ENCODE results near the gene ADAMTS18. TPM values are rescaled to one million over a fixed set of nuclear protein-coding genes. Genes with fewer than 3 reads are reported as not detected.

Gene ADAMTS18
- total RNA-seq, 1 experiment from 2014 or later: not detected

DNA sequence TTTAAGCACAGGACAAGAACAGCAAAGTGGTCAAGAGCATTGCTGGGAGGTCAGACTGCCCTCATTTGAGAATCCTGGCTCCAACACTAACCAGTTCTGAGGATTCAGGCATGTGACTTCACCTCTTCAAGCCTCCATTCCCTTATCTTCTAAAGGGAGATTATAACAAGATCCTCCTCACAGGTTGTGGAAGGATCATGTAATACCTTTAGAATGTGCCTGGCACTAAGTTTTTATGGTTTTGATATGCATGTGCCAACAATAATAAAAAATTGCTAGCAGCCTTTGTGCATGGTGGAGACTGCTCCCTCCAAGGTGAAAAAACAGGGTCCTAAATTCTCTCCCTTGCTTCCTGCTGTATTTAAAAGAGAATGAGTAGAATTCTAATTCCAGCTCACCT lies 36.0 kb upstream of the ADAMTS18 start:
- Histone ChIP-seq H3K4me2 (ENCODE audit: low read length) (no peak overlapping the region), H3K36me3 (ENCODE audit: low read depth, low read length) (no peaks in the 10 kb centered on the region), H3K79me2 (ENCODE audit: low read length) (no peaks in the 10 kb centered on the region), H4K20me1 (ENCODE audit: low read length) (no peaks in the 10 kb centered on the region), H3K4me1 (ENCODE audit: insufficient read depth, low read length) (no peaks in the 10 kb centered on the region), H3K9ac (ENCODE audit: low read length) (no peak overlapping the region), H2AFZ (ENCODE audit: low read length) (no peak overlapping the region), H3K4me3 (ENCODE audit: low read length) (no peak overlapping the region), H3K27me3 (ENCODE audit: low read length) (no peaks in the 10 kb centered on the region; the same call in 1 of the 2 replicates), H3K27ac (ENCODE audit: low read length) (no peak overlapping the region), H3K9me3 (ENCODE audit: low read length) (no peaks in the 10 kb centered on the region), H3F3A (ENCODE audit: low read length, unreplicated experiment) (no peaks in the 10 kb centered on the region), H3K9me2 (replicated peaks; ENCODE audit: low read length) (no peaks in the 10 kb centered on the region)
- DNase-seq (no peak), ATAC-seq (no peak)
- no TSS peak for BruUV-seq (replicated peaks)
- CTCF ChIA-PET: no interaction called here
- intact Hi-C loops (cut with micrococcal nuclease): no loop called here
- POLR2A ChIA-PET (ENCODE audit: unreplicated experiment): no interaction called here
- TF ChIP-seq EZH2phosphoT487 (IDR thresholded peaks at IDR 0.05; ENCODE audit: borderline replicate concordance, low read length) (no peak), EZH2 (IDR thresholded peaks at IDR 0.05; ENCODE audit: low read length, unreplicated experiment) (no peak)
- TF ChIP-seq, protein P1, sequence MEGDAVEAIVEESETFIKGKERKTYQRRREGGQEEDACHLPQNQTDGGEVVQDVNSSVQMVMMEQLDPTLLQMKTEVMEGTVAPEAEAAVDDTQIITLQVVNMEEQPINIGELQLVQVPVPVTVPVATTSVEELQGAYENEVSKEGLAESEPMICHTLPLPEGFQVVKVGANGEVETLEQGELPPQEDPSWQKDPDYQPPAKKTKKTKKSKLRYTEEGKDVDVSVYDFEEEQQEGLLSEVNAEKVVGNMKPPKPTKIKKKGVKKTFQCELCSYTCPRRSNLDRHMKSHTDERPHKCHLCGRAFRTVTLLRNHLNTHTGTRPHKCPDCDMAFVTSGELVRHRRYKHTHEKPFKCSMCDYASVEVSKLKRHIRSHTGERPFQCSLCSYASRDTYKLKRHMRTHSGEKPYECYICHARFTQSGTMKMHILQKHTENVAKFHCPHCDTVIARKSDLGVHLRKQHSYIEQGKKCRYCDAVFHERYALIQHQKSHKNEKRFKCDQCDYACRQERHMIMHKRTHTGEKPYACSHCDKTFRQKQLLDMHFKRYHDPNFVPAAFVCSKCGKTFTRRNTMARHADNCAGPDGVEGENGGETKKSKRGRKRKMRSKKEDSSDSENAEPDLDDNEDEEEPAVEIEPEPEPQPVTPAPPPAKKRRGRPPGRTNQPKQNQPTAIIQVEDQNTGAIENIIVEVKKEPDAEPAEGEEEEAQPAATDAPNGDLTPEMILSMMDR (conservative IDR thresholded peaks at IDR 0.05; ENCODE audit: low read depth, low read length): no peak

DNA sequence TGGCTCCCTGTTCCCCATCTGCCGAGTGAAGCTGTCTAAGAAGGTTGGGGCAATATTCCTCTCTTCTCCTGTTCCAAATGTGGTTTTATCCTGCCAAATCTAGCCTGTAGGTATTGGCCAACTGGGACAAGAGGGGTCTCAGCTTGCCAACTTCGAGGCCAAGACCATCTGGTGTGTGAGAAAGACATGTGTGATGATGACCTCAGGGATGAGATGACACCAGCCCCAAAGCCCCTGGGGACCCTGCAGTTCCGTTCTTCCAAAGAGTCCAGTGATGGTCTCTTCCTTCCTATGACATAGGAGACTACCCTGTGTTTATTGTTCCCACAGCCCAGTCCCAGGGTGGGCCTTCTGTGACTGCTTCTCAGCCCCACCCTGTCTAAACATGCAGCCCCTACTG lies 34.8 kb upstream of the ADAMTS18 start:
- Histone ChIP-seq H3K27me3 (ENCODE audit: low read length) (no peaks in the 10 kb centered on the region; the same call in none of the 2 replicates), H3K9me3 (ENCODE audit: low read length) (no peaks in the 10 kb centered on the region), H3F3A (ENCODE audit: low read length, unreplicated experiment) (no peaks in the 10 kb centered on the region), H3K4me1 (ENCODE audit: insufficient read depth, low read length) (no peaks in the 10 kb centered on the region), H3K79me2 (ENCODE audit: low read length) (no peaks in the 10 kb centered on the region), H2AFZ (ENCODE audit: low read length) (no peak overlapping the region), H3K4me2 (ENCODE audit: low read length) (no peak overlapping the region), H3K9ac (ENCODE audit: low read length) (no peak overlapping the region), H3K27ac (ENCODE audit: low read length) (no peak overlapping the region), H3K4me3 (ENCODE audit: low read length) (no peak overlapping the region), H3K36me3 (ENCODE audit: low read depth, low read length) (no peaks in the 10 kb centered on the region), H4K20me1 (ENCODE audit: low read length) (no peaks in the 10 kb centered on the region), H3K9me2 (replicated peaks; ENCODE audit: low read length) (no peaks in the 10 kb centered on the region)
- intact Hi-C loops (cut with micrococcal nuclease): no loop called here
- no peak for ATAC-seq
- DNase-seq: no peak
- ChIA-PET POLR2A (ENCODE audit: unreplicated experiment) (no interaction called here), CTCF (no interaction called here)
- TF ChIP-seq, protein P1 (conservative IDR thresholded peaks at IDR 0.05; ENCODE audit: low read depth, low read length): no peak
- TF ChIP-seq EZH2phosphoT487 (IDR thresholded peaks at IDR 0.05; ENCODE audit: borderline replicate concordance, low read length) (no peak), EZH2 (IDR thresholded peaks at IDR 0.05; ENCODE audit: low read length, unreplicated experiment) (no peak)
- no TSS peak for BruUV-seq (replicated peaks)

DNA sequence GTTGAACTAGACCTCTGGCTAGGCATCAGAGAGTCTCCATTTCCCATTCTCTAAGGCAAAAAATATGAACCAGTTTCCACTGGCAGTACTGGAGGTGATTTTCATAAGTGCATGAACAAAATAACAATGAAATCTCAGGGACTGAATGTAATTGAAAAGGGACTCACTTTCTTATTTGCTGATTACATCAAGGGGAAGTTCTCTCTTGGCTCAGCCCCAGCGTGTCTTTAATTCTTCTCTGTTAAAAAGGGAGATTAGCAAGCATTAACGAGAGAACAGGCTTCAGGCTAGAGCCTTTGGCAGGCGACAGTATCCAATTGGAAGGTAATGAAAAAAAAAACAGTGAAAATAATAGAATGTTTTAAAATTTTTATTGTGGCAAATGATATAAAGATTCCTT lies 34.0 kb upstream of the ADAMTS18 start:
- no peak overlapping the region for H3K27ac ChIP-seq (ENCODE audit: low read length)
- no peak overlapping the region for H3K9ac ChIP-seq (ENCODE audit: low read length)
- CTCF ChIA-PET: no interaction called here
- H3K9me2 ChIP-seq (replicated peaks; ENCODE audit: low read length): no peaks in the 10 kb centered on the region
- no peaks in the 10 kb centered on the region for H3K9me3 ChIP-seq (ENCODE audit: low read length)
- intact Hi-C loops (cut with micrococcal nuclease): no loop called here
- ATAC-seq (no peak), DNase-seq (no peak)
- H4K20me1 ChIP-seq (ENCODE audit: low read length): no peaks in the 10 kb centered on the region
- H3K27me3 ChIP-seq (ENCODE audit: low read length): no peaks in the 10 kb centered on the region; the same call in none of the 2 replicates
- TF ChIP-seq EZH2phosphoT487 (IDR thresholded peaks at IDR 0.05; ENCODE audit: borderline replicate concordance, low read length) (no peak), EZH2 (IDR thresholded peaks at IDR 0.05; ENCODE audit: low read length, unreplicated experiment) (no peak)
- TF ChIP-seq, protein P1 (conservative IDR thresholded peaks at IDR 0.05; ENCODE audit: low read depth, low read length): no peak
- POLR2A ChIA-PET (ENCODE audit: unreplicated experiment): no interaction called here
- no peaks in the 10 kb centered on the region for H3K4me1 ChIP-seq (ENCODE audit: insufficient read depth, low read length)
- H3F3A ChIP-seq (ENCODE audit: low read length, unreplicated experiment): no peaks in the 10 kb centered on the region
- H3K4me2 ChIP-seq (ENCODE audit: low read length): no peak overlapping the region
- no peak overlapping the region for H3K4me3 ChIP-seq (ENCODE audit: low read length)
- no peaks in the 10 kb centered on the region for H3K36me3 ChIP-seq (ENCODE audit: low read depth, low read length)
- no peak overlapping the region for H2AFZ ChIP-seq (ENCODE audit: low read length)
- no TSS peak for BruUV-seq (replicated peaks)
- no peaks in the 10 kb centered on the region for H3K79me2 ChIP-seq (ENCODE audit: low read length)
